WTC11 (cell line): ENCODE data around the gene MFAP3L. TPM values are rescaled to one million over a fixed set of nuclear protein-coding genes. Genes with fewer than 3 reads are reported as not detected.

Source experiments
- CREB1 ChIP-seq: sonication (generic); formaldehyde crosslinking; IDR thresholded peaks from 2 replicates; pipeline ENCODE4 v1.8.0; 2023; ENCODE audit warnings: mild to moderate bottlenecking, missing genetic modification reagents
- FOXJ3 ChIP-seq: sonication (generic); formaldehyde crosslinking; IDR thresholded peaks from 2 replicates; pipeline ENCODE4 v1.9.0; 2021; ENCODE audit warnings: missing genetic modification reagents, mild to moderate bottlenecking, borderline replicate concordance
- NFATC4 ChIP-seq: fragments of 250-450 bp; sonication (Bioruptor Pico); IDR thresholded peaks from 2 replicates; pipeline ENCODE4 v1.9.0; 2021; ENCODE audit warnings: mild to moderate bottlenecking
- NFE2L1 ChIP-seq: sonication (generic); formaldehyde crosslinking; IDR thresholded peaks from 2 replicates; pipeline ENCODE4 v1.8.1; 2023; ENCODE audit warnings: missing genetic modification reagents
- NR2C2 ChIP-seq: sonication (generic); formaldehyde crosslinking; IDR thresholded peaks from 2 replicates; pipeline ENCODE4 v1.8.0; 2022; ENCODE audit warnings: mild to moderate bottlenecking, missing genetic modification reagents
- SMAD3 ChIP-seq: sonication (generic); formaldehyde crosslinking; IDR thresholded peaks from 2 replicates; pipeline ENCODE4 v1.8.0; 2022; ENCODE audit warnings: missing genetic modification reagents, mild to moderate bottlenecking, borderline replicate concordance
- TP53 ChIP-seq: sonication (generic); formaldehyde crosslinking; IDR thresholded peaks from 2 replicates; pipeline ENCODE4 v1.8.1; 2023; ENCODE audit warnings: mild to moderate bottlenecking, missing genetic modification reagents
- ZNF138 ChIP-seq: sonication (generic); formaldehyde crosslinking; conservative IDR thresholded peaks from 2 replicates; pipeline ENCODE4 v1.8.1; 2022; ENCODE audit warnings: mild to moderate bottlenecking, moderate library complexity, missing genetic modification reagents
- ZNF219 ChIP-seq: sonication (generic); formaldehyde crosslinking; IDR thresholded peaks from 2 replicates; pipeline ENCODE4 v1.8.0; 2023; ENCODE audit warnings: missing genetic modification reagents, mild to moderate bottlenecking, borderline replicate concordance
- ZNF317 ChIP-seq: sonication (generic); formaldehyde crosslinking; IDR thresholded peaks from 2 replicates; pipeline ENCODE4 v1.8.1; 2023; ENCODE audit warnings: low read depth, mild to moderate bottlenecking, moderate library complexity, missing genetic modification reagents, borderline replicate concordance
- ZNF423 ChIP-seq: fragments of 250-450 bp; sonication (Bioruptor Pico); IDR thresholded peaks from 2 replicates; pipeline ENCODE4 v2.1.2; 2022; ENCODE audit warnings: mild to moderate bottlenecking, moderate library complexity
- total RNA-seq: library from RNA; stranded (reverse); gene quantifications from 3 replicates; pipeline ENCODE4 v1.2.3, GENCODE V29; 2021
- TF ChIP-seq, protein P1 (sequence below): sonication (generic); formaldehyde crosslinking; IDR thresholded peaks from 2 replicates; pipeline ENCODE4 v1.8.1; 2022; ENCODE audit warnings: mild to moderate bottlenecking, missing genetic modification reagents, moderate library complexity, borderline replicate concordance
- TF ChIP-seq, protein P2 (sequence below): fragments of 250-450 bp; sonication (Bioruptor Pico); IDR thresholded peaks from 2 replicates; pipeline ENCODE4 v1.9.0; 2021; ENCODE audit warnings: mild to moderate bottlenecking, borderline replicate concordance
- TF ChIP-seq, protein P3 (sequence below): sonication (generic); formaldehyde crosslinking; IDR thresholded peaks from 2 replicates; pipeline ENCODE4 v1.8.1; 2022; ENCODE audit warnings: low read depth, mild to moderate bottlenecking, moderate library complexity, missing genetic modification reagents, borderline replicate concordance
- TF ChIP-seq, protein P4 (sequence below): sonication (generic); formaldehyde crosslinking; IDR thresholded peaks from 2 replicates; pipeline ENCODE4 v1.8.1; 2023; ENCODE audit warnings: mild to moderate bottlenecking, missing genetic modification reagents
- TF ChIP-seq, protein P5 (sequence below): sonication (generic); formaldehyde crosslinking; IDR thresholded peaks from 2 replicates; pipeline ENCODE4 v1.8.1; 2022; ENCODE audit warnings: mild to moderate bottlenecking, moderate library complexity, missing genetic modification reagents
- TF ChIP-seq, protein P6 (sequence below): sonication (generic); formaldehyde crosslinking; IDR thresholded peaks from 2 replicates; pipeline ENCODE4 v1.8.1; 2023; ENCODE audit warnings: mild to moderate bottlenecking, missing genetic modification reagents, moderate library complexity
- TF ChIP-seq, protein P7 (sequence below): sonication (generic); formaldehyde crosslinking; IDR thresholded peaks from 2 replicates; pipeline ENCODE4 v1.8.1; 2023; ENCODE audit warnings: mild to moderate bottlenecking, missing genetic modification reagents
- TF ChIP-seq, protein P8 (sequence below): fragments of 250-450 bp; sonication (Bioruptor Pico); conservative IDR thresholded peaks from 2 replicates; pipeline ENCODE4 v1.9.0; 2021; ENCODE audit warnings: mild to moderate bottlenecking
- TF ChIP-seq, protein P9 (sequence below): sonication (generic); formaldehyde crosslinking; IDR thresholded peaks from 2 replicates; pipeline ENCODE4 v1.8.0; 2022; ENCODE audit warnings: missing genetic modification reagents

Gene MFAP3L
- total RNA-seq, 1 experiment from 2014 or later, result 31.3 TPM

DNA sequence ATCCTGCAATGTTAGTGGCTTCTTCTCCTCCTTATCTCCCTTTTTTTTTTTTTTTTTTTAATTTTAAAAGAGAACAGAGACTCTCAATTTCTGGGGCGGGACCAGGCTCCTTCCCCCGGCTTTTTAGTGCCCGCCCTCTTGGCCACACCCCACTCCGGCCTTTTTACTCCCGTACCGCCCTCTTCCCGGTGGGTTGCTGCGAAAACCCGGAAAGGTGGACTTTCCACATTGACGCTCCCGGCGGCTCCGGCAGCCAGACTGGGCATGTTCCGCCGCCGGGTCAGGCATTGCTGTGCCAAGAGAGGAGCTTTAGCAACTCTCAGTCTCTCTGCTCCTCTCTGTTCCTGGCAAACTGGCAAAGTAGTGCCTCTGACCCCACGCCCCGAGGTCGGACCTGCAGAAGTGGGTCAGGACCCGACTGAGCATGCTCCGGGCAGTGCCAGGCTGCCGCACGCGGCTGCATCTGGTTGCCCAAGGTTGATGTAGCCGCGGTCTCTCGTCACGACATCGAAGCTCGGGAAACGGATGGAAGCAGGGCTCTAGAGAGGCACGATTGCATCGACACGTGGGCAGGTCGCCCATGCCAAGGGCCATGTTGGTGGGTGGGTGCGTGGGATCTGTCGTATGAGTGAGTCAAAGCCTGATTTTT, 1.1 kb upstream of the MFAP3L start (continued):
- TF ChIP-seq, protein P1, sequence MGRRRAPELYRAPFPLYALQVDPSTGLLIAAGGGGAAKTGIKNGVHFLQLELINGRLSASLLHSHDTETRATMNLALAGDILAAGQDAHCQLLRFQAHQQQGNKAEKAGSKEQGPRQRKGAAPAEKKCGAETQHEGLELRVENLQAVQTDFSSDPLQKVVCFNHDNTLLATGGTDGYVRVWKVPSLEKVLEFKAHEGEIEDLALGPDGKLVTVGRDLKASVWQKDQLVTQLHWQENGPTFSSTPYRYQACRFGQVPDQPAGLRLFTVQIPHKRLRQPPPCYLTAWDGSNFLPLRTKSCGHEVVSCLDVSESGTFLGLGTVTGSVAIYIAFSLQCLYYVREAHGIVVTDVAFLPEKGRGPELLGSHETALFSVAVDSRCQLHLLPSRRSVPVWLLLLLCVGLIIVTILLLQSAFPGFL (CRISPR knock-in tag), result peak; percentile 82; the same call in 1 of the 2 replicates
- TF ChIP-seq SMAD3 (peak; percentile 98), ZNF317 (CRISPR knock-in tag) (peak; percentile 64), TP53 (CRISPR knock-in tag) (peak; percentile 95), ZNF423 (CRISPR knock-in tag) (no peak), NFE2L1 (peak; percentile 93), ZNF219 (no peak), NFATC4 (CRISPR knock-in tag) (no peak), ZNF138 (CRISPR knock-in tag) (peak; percentile 99), FOXJ3 (no peak), NR2C2 (CRISPR knock-in tag) (peak; percentile 77; the same call in 1 of the 2 replicates), CREB1 (CRISPR knock-in tag) (peak; percentile 98)
- TF ChIP-seq, protein P2, sequence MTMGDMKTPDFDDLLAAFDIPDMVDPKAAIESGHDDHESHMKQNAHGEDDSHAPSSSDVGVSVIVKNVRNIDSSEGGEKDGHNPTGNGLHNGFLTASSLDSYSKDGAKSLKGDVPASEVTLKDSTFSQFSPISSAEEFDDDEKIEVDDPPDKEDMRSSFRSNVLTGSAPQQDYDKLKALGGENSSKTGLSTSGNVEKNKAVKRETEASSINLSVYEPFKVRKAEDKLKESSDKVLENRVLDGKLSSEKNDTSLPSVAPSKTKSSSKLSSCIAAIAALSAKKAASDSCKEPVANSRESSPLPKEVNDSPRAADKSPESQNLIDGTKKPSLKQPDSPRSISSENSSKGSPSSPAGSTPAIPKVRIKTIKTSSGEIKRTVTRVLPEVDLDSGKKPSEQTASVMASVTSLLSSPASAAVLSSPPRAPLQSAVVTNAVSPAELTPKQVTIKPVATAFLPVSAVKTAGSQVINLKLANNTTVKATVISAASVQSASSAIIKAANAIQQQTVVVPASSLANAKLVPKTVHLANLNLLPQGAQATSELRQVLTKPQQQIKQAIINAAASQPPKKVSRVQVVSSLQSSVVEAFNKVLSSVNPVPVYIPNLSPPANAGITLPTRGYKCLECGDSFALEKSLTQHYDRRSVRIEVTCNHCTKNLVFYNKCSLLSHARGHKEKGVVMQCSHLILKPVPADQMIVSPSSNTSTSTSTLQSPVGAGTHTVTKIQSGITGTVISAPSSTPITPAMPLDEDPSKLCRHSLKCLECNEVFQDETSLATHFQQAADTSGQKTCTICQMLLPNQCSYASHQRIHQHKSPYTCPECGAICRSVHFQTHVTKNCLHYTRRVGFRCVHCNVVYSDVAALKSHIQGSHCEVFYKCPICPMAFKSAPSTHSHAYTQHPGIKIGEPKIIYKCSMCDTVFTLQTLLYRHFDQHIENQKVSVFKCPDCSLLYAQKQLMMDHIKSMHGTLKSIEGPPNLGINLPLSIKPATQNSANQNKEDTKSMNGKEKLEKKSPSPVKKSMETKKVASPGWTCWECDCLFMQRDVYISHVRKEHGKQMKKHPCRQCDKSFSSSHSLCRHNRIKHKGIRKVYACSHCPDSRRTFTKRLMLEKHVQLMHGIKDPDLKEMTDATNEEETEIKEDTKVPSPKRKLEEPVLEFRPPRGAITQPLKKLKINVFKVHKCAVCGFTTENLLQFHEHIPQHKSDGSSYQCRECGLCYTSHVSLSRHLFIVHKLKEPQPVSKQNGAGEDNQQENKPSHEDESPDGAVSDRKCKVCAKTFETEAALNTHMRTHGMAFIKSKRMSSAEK (CRISPR knock-in tag), result 0 out of 2 replicates have a peak, but pooled peaks have one; percentile 37
- TF ChIP-seq, protein P3, sequence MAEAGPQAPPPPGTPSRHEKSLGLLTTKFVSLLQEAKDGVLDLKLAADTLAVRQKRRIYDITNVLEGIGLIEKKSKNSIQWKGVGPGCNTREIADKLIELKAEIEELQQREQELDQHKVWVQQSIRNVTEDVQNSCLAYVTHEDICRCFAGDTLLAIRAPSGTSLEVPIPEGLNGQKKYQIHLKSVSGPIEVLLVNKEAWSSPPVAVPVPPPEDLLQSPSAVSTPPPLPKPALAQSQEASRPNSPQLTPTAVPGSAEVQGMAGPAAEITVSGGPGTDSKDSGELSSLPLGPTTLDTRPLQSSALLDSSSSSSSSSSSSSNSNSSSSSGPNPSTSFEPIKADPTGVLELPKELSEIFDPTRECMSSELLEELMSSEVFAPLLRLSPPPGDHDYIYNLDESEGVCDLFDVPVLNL (CRISPR knock-in tag), result no peak
- TF ChIP-seq, protein P4, sequence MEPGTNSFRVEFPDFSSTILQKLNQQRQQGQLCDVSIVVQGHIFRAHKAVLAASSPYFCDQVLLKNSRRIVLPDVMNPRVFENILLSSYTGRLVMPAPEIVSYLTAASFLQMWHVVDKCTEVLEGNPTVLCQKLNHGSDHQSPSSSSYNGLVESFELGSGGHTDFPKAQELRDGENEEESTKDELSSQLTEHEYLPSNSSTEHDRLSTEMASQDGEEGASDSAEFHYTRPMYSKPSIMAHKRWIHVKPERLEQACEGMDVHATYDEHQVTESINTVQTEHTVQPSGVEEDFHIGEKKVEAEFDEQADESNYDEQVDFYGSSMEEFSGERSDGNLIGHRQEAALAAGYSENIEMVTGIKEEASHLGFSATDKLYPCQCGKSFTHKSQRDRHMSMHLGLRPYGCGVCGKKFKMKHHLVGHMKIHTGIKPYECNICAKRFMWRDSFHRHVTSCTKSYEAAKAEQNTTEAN, result peak; percentile 95
- TF ChIP-seq, protein P5, sequence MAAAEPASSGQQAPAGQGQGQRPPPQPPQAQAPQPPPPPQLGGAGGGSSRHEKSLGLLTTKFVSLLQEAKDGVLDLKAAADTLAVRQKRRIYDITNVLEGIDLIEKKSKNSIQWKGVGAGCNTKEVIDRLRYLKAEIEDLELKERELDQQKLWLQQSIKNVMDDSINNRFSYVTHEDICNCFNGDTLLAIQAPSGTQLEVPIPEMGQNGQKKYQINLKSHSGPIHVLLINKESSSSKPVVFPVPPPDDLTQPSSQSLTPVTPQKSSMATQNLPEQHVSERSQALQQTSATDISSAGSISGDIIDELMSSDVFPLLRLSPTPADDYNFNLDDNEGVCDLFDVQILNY, result peak; percentile 90; the same call in 1 of the 2 replicates
- TF ChIP-seq, protein P6, sequence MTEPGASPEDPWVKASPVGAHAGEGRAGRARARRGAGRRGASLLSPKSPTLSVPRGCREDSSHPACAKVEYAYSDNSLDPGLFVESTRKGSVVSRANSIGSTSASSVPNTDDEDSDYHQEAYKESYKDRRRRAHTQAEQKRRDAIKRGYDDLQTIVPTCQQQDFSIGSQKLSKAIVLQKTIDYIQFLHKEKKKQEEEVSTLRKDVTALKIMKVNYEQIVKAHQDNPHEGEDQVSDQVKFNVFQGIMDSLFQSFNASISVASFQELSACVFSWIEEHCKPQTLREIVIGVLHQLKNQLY (CRISPR knock-in tag), result no peak; the same call in 1 of the 2 replicates
- TF ChIP-seq, protein P7, sequence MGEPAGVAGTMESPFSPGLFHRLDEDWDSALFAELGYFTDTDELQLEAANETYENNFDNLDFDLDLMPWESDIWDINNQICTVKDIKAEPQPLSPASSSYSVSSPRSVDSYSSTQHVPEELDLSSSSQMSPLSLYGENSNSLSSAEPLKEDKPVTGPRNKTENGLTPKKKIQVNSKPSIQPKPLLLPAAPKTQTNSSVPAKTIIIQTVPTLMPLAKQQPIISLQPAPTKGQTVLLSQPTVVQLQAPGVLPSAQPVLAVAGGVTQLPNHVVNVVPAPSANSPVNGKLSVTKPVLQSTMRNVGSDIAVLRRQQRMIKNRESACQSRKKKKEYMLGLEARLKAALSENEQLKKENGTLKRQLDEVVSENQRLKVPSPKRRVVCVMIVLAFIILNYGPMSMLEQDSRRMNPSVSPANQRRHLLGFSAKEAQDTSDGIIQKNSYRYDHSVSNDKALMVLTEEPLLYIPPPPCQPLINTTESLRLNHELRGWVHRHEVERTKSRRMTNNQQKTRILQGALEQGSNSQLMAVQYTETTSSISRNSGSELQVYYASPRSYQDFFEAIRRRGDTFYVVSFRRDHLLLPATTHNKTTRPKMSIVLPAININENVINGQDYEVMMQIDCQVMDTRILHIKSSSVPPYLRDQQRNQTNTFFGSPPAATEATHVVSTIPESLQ (CRISPR knock-in tag), result no peak
- TF ChIP-seq, protein P8, sequence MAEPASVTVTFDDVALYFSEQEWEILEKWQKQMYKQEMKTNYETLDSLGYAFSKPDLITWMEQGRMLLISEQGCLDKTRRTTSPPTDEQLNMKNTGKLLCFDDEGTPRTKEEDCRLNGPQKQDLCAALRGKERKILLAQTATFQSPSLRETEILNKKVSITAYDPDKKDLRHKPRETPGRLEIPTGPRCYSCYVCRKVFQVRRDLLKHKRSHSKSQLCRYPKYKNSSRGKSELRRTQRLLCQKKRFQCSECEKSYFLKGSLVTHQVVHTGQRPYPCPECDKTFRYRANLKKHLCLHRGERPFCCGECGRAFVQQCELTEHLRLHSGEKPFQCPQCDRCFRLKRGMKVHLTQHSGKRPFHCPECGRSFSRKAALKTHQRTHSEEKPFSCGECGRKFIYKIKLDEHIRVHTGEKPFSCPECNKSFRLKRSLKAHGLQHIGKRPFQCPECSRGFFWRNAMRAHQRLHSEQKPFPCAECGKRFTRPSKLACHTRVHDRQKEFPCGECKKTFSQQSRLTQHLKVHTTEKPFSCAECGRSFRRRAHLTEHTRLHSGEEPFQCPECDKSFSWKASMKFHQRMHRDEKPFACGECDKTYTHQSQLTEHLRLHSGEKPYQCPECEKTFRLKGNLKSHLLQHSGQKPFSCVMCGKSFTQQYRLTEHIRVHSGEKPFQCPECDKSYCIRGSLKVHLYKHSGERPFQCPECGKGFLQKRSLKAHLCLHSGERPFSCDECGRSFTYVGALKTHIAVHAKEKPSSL, result no peak
- TF ChIP-seq, protein P9, sequence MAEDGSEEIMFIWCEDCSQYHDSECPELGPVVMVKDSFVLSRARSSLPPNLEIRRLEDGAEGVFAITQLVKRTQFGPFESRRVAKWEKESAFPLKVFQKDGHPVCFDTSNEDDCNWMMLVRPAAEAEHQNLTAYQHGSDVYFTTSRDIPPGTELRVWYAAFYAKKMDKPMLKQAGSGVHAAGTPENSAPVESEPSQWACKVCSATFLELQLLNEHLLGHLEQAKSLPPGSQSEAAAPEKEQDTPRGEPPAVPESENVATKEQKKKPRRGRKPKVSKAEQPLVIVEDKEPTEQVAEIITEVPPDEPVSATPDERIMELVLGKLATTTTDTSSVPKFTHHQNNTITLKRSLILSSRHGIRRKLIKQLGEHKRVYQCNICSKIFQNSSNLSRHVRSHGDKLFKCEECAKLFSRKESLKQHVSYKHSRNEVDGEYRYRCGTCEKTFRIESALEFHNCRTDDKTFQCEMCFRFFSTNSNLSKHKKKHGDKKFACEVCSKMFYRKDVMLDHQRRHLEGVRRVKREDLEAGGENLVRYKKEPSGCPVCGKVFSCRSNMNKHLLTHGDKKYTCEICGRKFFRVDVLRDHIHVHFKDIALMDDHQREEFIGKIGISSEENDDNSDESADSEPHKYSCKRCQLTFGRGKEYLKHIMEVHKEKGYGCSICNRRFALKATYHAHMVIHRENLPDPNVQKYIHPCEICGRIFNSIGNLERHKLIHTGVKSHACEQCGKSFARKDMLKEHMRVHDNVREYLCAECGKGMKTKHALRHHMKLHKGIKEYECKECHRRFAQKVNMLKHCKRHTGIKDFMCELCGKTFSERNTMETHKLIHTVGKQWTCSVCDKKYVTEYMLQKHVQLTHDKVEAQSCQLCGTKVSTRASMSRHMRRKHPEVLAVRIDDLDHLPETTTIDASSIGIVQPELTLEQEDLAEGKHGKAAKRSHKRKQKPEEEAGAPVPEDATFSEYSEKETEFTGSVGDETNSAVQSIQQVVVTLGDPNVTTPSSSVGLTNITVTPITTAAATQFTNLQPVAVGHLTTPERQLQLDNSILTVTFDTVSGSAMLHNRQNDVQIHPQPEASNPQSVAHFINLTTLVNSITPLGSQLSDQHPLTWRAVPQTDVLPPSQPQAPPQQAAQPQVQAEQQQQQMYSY (CRISPR knock-in tag), result peak; percentile 99
